SK-N-SH (cell line): ENCODE data around the gene ME3. TPM values are rescaled to one million over a fixed set of nuclear protein-coding genes. Genes with fewer than 3 reads are reported as not detected.

Source experiments
- CTCF ChIA-PET: fragments of 300-600, 350-600 bp; formaldehyde crosslinking; extraction: SDS; loops from one replicate; lab custom pipeline; 2021; lab: Yijun Ruan, JAX
- POLR2A ChIA-PET: fragments of 350-600 bp; sonication (Branson Sonifier 250); formaldehyde crosslinking; extraction: SDS; loops from one replicate; lab custom pipeline; 2020; ENCODE audit warnings: antibody characterized with exemption, inconsistent platforms; lab: Yijun Ruan, JAX
- DNase-seq: peaks from one replicate; pipeline ENCODE4 v3.0.0; 2012
- H2AFZ ChIP-seq: fragments of 200-600 bp; sonication (generic); 2 replicates; pipeline ENCODE4 v1.8.1; 2016; ENCODE audit warnings: antibody characterized with exemption, mild to moderate bottlenecking, low read depth
- H3F3A ChIP-seq: fragments of 200-600 bp; sonication (generic); replicated peaks from 2 replicates; pipeline ENCODE3; 2016; ENCODE audit warnings: antibody characterized with exemption, mild to moderate bottlenecking; ENCODE audit not compliant: insufficient read depth
- H3K27ac ChIP-seq, 2 experiments: fragments of 200-500 bp in 1 of 2; fragments of 200-600 bp in 1 of 2; sonication (Bioruptor generic) in 1 of 2; sonication (generic), shearing (Covaris generic) in 1 of 2; 2 replicates each; pipeline versions ENCODE4 v1.5.1 to v1.6.1; 2014 to 2016; ENCODE audit warnings: low read depth in 2 of 2, inconsistent platforms in 1 of 2, low read length in 1 of 2, mild to moderate bottlenecking in 1 of 2, mixed read lengths in 1 of 2
- H3K27me3 ChIP-seq: fragments of 200-600 bp; sonication (generic), shearing (Covaris generic); 2 replicates; pipeline ENCODE4 v1.6.1; 2016; ENCODE audit warnings: mixed run types; ENCODE audit not compliant: insufficient read depth
- H3K36me3 ChIP-seq, 2 experiments: fragments of 200-500 bp in 1 of 2; fragments of 200-600 bp in 1 of 2; sonication (Bioruptor generic) in 1 of 2; sonication (generic) in 1 of 2; replicated peaks in 1 of 2; 2 replicates each; pipeline versions ENCODE3 to v1.5.1; 2014 to 2016; ENCODE audit warnings: low read length in 1 of 2, mild to moderate bottlenecking in 1 of 2; ENCODE audit not compliant: insufficient read depth in 2 of 2, control insufficient read depth in 1 of 2
- H3K4me1 ChIP-seq, 2 experiments: fragments of 200-500 bp in 1 of 2; fragments of 200-600 bp in 1 of 2; sonication (Bioruptor generic) in 1 of 2; sonication (generic), shearing (Covaris generic) in 1 of 2; 2 replicates each; pipeline versions ENCODE4 v1.5.1 to v1.6.1; 2014 to 2016; ENCODE audit warnings: low read depth in 1 of 2, low read length in 1 of 2, mixed run types in 1 of 2; ENCODE audit not compliant: insufficient read depth in 2 of 2, control insufficient read depth in 1 of 2
- H3K4me2 ChIP-seq: fragments of 200-600 bp; sonication (generic), shearing (Covaris generic); 2 replicates; pipeline ENCODE4 v1.6.1; 2017; ENCODE audit warnings: mixed run types
- H3K4me3 ChIP-seq, 2 experiments: fragments of 200-500 bp in 1 of 2; fragments of 200-600 bp in 1 of 2; sonication (Bioruptor generic) in 1 of 2; sonication (generic), shearing (Covaris generic) in 1 of 2; 2 replicates each; pipeline versions ENCODE4 v1.5.1 to v1.8.1; 2014 to 2016; ENCODE audit warnings: low read depth in 2 of 2, inconsistent platforms in 1 of 2, low read length in 1 of 2, mild to moderate bottlenecking in 1 of 2, mixed read lengths in 1 of 2, moderate library complexity in 1 of 2
- H3K79me2 ChIP-seq: fragments of 200-600 bp; sonication (generic); 2 replicates; pipeline ENCODE4 v1.8.1; 2017; ENCODE audit warnings: mild to moderate bottlenecking; ENCODE audit not compliant: insufficient read depth
- H3K9ac ChIP-seq: fragments of 200-600 bp; sonication (generic); 2 replicates; pipeline ENCODE4 v1.6.1; 2017; ENCODE audit warnings: mixed run types
- H3K9me2 ChIP-seq: fragments of 200-600 bp; sonication (generic); 2 replicates; pipeline ENCODE4 v1.6.1; 2017; ENCODE audit warnings: mixed run types
- H3K9me3 ChIP-seq: fragments of 200-600 bp; sonication (generic); 2 replicates; pipeline ENCODE4 v1.6.1; 2017; ENCODE audit warnings: mixed run types, mild to moderate bottlenecking, moderate library complexity
- H4K20me1 ChIP-seq: fragments of 200-600 bp; sonication (generic); 2 replicates; pipeline ENCODE4 v1.6.1; 2017; ENCODE audit warnings: mild to moderate bottlenecking, mixed run types; ENCODE audit not compliant: insufficient read depth
- CHD2 ChIP-seq: fragments of 150-350 bp; IDR thresholded peaks from 2 replicates; pipeline ENCODE4 v1.6.1; 2018; ENCODE audit warnings: low read length; ENCODE audit not compliant: partially characterized antibody
- CTCF ChIP-seq: fragments of 200-600 bp; sonication (generic); IDR thresholded peaks from 2 replicates; pipeline ENCODE4 v1.6.1; 2017; ENCODE audit warnings: antibody characterized with exemption, mild to moderate bottlenecking, moderate library complexity
- EP300 ChIP-seq, 2 experiments: IDR thresholded peaks; 2 replicates each; pipeline versions ENCODE4 v1.4.0 to v1.6.1; 2012; ENCODE audit warnings: borderline replicate concordance in 1 of 2, low read depth in 1 of 2, low read length in 1 of 2
- FOXJ3 ChIP-seq: sonication (generic); formaldehyde crosslinking; IDR thresholded peaks from 2 replicates; pipeline ENCODE4 v1.5.1; 2020; ENCODE audit warnings: mild to moderate bottlenecking, missing genetic modification reagents
- GABPA ChIP-seq: IDR thresholded peaks from 2 replicates; pipeline ENCODE4 v1.4.0; 2012; ENCODE audit warnings: low read depth, mild to moderate bottlenecking
- IRF3 ChIP-seq: fragments of 150-350 bp; IDR thresholded peaks from 2 replicates; pipeline ENCODE4 v1.6.1; 2016; ENCODE audit warnings: mild to moderate bottlenecking, low read depth, low read length
- JUND ChIP-seq: IDR thresholded peaks from 2 replicates; pipeline ENCODE4 v1.4.0; 2012
- MEF2A ChIP-seq: IDR thresholded peaks from 2 replicates; pipeline ENCODE4 v1.4.0; 2012; ENCODE audit warnings: low read depth, borderline replicate concordance
- NFIC ChIP-seq: IDR thresholded peaks from 2 replicates; pipeline ENCODE4 v1.4.0; 2012; ENCODE audit warnings: borderline replicate concordance
- NRF1 ChIP-seq: IDR thresholded peaks from 2 replicates; pipeline ENCODE4 v1.6.1; 2012; ENCODE audit warnings: low read depth, mild to moderate bottlenecking, low read length
- PBX3 ChIP-seq: IDR thresholded peaks from 2 replicates; pipeline ENCODE4; 2012
- POLR2AphosphoS5 ChIP-seq: IDR thresholded peaks from 2 replicates; pipeline ENCODE4 v1.6.1; 2012; ENCODE audit warnings: low read depth, low read length
- RFX5 ChIP-seq: IDR thresholded peaks from 2 replicates; pipeline ENCODE4 v1.6.1; 2012; ENCODE audit warnings: mild to moderate bottlenecking, improper control_type of control experiment, low read length
- RXRA ChIP-seq: IDR thresholded peaks from 2 replicates; pipeline ENCODE4 v1.4.0; 2012; ENCODE audit warnings: low read depth, mild to moderate bottlenecking, borderline replicate concordance
- TAF1 ChIP-seq: IDR thresholded peaks from 2 replicates; pipeline ENCODE4 v1.6.1; 2012; ENCODE audit warnings: low read depth, mild to moderate bottlenecking, low read length, moderate library complexity, borderline replicate concordance
- TCF12 ChIP-seq: IDR thresholded peaks from 2 replicates; pipeline ENCODE4 v1.4.0; 2012
- USF1 ChIP-seq: IDR thresholded peaks from 2 replicates; pipeline ENCODE4 v1.4.0; 2012; ENCODE audit warnings: low read depth, borderline replicate concordance
- YY1 ChIP-seq: IDR thresholded peaks from 2 replicates; pipeline ENCODE4 v1.4.0; 2012; ENCODE audit warnings: low read depth, mild to moderate bottlenecking
- ZBTB33 ChIP-seq: IDR thresholded peaks from 2 replicates; pipeline ENCODE4 v1.4.0; 2012; ENCODE audit warnings: low read depth, borderline replicate concordance
- WGBS: methylation state at CpG from one replicate; pipeline ENCODE4 v1.1.6; 2017; ENCODE audit warnings: low lambda C conversion rate; 5-methylcytosine and 5-hydroxymethylcytosine counted together
- polyA plus RNA-seq, 3 experiments: library from polyadenylated mRNA; depleted of rRNA; stranded (reverse); fragments of >200 nt; gene quantifications; 2 replicates each; pipeline ENCODE4 v1.2.3, GENCODE V29; 2012

ME3 gene
- polyA plus RNA-seq, 1 of the 3 experiments (the other 2 are of a cell fraction), result 22.0 TPM

GRCh38 chr11:86569109-86569508 lies 103.3 kb downstream of the ME3 start:
- H3K4me2 ChIP-seq, result no peak overlapping the region
- H3F3A ChIP-seq, result peaks cover 5% of the 10 kb centered on the region
- no peak overlapping the region for H3K4me3 ChIP-seq
- 0 out of 2 replicates have a peak, but pooled peaks cover under 1% of the 10 kb centered on the region for H3K9me3 ChIP-seq
- H2AFZ ChIP-seq, result no peak overlapping the region
- no peak for DNase-seq
- POLR2A ChIA-PET, result no interaction called here
- CTCF ChIA-PET, result interaction anchor here (1.6 to 2.1 kb wide), 2 partner anchors 10 to 40 kb away, joined by 4 to 9 read pairs; no protein-coding TSS in a partner anchor
- no peaks in the 10 kb centered on the region for H3K79me2 ChIP-seq
- H3K27ac ChIP-seq, result no peak overlapping the region
- no peaks in the 10 kb centered on the region for H4K20me1 ChIP-seq
- TF ChIP-seq IRF3, result no peak
- no peak for TF ChIP-seq USF1
- TF ChIP-seq NRF1, result no peak
- TF ChIP-seq ZBTB33, result no peak
- TF ChIP-seq RXRA, result no peak
- TF ChIP-seq PBX3, result no peak
- no peak for TF ChIP-seq YY1
- no peak for TF ChIP-seq RFX5
- no peak for TF ChIP-seq POLR2AphosphoS5
- TF ChIP-seq FOXJ3 (CRISPR knock-in tag), result no peak
- no peak for TF ChIP-seq TAF1
- no peak for TF ChIP-seq CHD2
- TF ChIP-seq NFIC, result no peak
- TF ChIP-seq EP300 (IDR thresholded peaks at IDR 0.05; ENCODE audit: borderline replicate concordance in 1 of 2, low read depth in 1 of 2, low read length in 1 of 2), result no peak
- no peak for TF ChIP-seq TCF12
- no peak for TF ChIP-seq JUND
- no peak for TF ChIP-seq GABPA
- TF ChIP-seq CTCF, result no peak
- no peak for TF ChIP-seq MEF2A
- TF ChIP-seq, all 33 proteins: peak for 0
- Histone ChIP-seq H3K4me1 (peaks cover 0 to 9% of the 10 kb centered on the region in 2 experiments; a peak in 1 of 4 replicates), H3K27me3 (no peaks in the 10 kb centered on the region), H3K9me2 (no peaks in the 10 kb centered on the region), H3K36me3 (no peaks in the 10 kb centered on the region), H3K9ac (no peak overlapping the region)
- 89% methylated on average over 5 of the region's 7 CpGs for WGBS
